22Rv1 (cell line): Measurements from ENCODE around the gene LRP8.

Experiments used
- CTCF ChIP-seq: fragments of 450-650 bp; IDR thresholded peaks from 2 replicates; pipeline ENCODE4 v1.5.1; 2017; ENCODE audit warnings: mild to moderate bottlenecking
- ZFX ChIP-seq: fragments of 450-650 bp; IDR thresholded peaks from 2 replicates; pipeline ENCODE4 v1.6.1; 2017; ENCODE audit warnings: antibody characterized with exemption, borderline replicate concordance

GRCh38 chr1:53271446-53272090 is 56.3 kb downstream of the LRP8 start:
- TF ChIP-seq CTCF (no peak), ZFX (no peak)
